ENCODE results near the gene JOSD1.
A peak's percentile ranks its signal among the peaks of the same experiment; 100 is the strongest.
"Not testable (repeated sequence)": the region's sequence is repeated elsewhere in the genome, so short reads cannot be mapped to it uniquely, and the experiment has no call there.

JOSD1 gene

DNA sequence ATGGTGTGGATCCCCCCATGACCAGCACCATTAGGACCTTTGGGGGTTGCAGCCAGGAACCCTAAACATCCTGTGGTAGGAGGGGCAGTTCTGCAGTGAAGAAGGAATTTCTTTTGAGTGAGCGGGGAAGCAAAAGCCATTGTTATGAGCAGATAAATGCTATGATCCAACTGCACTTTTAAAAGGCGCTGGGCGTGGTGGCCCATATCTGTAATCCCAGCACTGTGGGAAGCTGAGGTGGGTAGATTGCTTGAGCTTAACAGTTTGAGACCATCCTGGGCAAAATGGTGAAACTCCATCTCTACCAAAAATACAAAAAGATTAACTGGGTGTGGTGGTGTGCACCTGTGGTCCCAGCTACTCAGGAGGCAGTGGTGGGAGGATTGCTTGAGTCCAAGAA, 24.9 kb downstream of the JOSD1 start:
- DNase-seq = no peak

- DNase-seq = no peak
Observed at GRCh38 chr22:38674888-38675287, 25.9 kb downstream of the JOSD1 start.

GRCh38 chr22:38657045-38657909, 43.5 kb downstream of the JOSD1 start:
- peak; percentile 3 for DNase-seq

DNA sequence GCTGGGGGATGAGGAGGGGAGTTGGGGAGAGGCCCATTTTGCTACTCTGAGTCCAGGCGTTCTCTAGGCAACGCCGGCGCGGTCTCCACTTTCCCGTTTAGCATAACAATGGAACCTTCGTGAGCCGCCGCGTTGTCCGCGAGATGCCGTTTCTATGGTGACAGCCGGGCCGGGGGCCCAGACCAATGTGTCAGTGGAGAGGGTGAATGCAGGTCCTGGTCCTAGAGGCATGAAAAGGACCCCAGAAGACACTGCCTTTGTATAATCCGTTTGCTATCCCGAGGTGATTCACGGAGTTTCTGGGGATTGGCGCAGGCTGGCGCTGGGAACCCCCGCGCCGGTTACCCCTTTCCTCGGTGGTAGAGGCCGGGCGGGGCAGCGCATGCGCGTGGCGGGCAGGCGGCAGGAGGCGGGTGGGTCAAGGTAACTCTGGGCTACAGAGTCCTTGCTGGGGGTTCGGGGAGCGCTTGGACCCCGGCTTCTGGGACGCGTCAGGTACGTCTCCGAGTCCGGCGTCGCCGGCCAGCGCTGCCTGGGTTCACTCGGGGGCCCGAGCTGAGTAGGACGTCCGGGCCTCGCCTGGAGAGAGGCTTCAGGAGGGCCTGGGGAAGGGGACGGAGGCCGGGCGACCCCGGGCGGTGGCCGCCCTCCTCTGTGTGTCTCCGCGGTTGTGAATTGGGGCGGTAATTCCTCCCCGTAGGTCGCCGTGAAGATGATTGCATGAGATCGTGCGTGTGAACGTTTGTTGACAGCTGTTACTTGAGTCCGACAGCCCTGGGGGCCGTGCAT, 44.3 kb downstream of the JOSD1 start, which contains the start of the genes CBY1 and FAM227A:
CBY1 (plus strand) TSS at position 383 of the 789 bp plus-strand sequence. CDS start 11,417 bp downstream, outside the sequence.
FAM227A (minus strand) TSS at position 137 of the 789 bp plus-strand sequence. CDS start 6,224 bp downstream, outside the sequence.
- DNase-seq = peak; percentile 92

- no peak for DNase-seq
Observed at GRCh38 chr22:38655519-38656255, 45.1 kb downstream of the JOSD1 start.

DNA sequence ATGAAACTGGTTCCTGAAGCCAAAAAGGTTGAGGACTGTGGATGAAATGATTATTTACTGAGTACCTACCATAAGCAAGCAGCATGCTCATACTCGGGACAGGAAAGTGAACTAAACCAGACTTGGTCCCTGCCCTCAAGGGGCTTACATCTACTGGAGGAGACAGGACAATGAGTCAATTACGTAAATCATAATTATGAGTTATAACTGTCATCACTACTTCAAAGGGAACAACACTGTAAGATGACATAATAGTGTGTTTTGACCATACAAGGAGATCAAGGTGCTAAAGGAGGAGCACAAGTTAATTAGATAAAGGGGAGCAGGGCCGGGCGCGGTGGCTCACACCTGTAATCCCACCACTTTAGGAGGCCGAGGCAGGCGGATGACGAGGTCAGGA, 47.0 kb downstream of the JOSD1 start:
- no peak for DNase-seq

GRCh38 chr22:38652859-38653258, 47.9 kb downstream of the JOSD1 start:
- DNase-seq = no peak

GRCh38 chr22:38649841-38650522, 50.8 kb downstream of the JOSD1 start:
- no peak for DNase-seq

DNA sequence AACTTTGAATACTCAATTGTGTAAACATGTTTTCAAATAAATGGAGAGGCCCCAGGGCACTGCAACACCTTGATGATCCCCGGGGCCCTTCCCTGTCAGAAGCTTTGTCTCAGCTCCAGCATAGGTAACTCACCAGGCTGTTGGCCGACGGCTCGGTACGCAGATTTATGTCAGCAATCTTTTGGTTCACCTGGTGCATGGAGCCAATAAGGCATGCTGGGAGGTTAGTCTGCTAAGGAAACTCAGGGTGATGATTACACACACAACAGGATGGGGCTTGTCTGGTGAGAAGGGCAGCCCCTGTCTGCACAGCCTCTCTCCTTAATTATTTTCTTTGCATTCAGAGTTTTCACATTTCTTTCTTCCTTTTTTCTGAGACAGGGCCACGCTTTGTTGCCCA, 55.3 kb downstream of the JOSD1 start:
- DNase-seq = no peak

GRCh38 chr22:38644245-38644644, 56.5 kb downstream of the JOSD1 start:
- DNase-seq = not testable (repeated sequence)

DNA sequence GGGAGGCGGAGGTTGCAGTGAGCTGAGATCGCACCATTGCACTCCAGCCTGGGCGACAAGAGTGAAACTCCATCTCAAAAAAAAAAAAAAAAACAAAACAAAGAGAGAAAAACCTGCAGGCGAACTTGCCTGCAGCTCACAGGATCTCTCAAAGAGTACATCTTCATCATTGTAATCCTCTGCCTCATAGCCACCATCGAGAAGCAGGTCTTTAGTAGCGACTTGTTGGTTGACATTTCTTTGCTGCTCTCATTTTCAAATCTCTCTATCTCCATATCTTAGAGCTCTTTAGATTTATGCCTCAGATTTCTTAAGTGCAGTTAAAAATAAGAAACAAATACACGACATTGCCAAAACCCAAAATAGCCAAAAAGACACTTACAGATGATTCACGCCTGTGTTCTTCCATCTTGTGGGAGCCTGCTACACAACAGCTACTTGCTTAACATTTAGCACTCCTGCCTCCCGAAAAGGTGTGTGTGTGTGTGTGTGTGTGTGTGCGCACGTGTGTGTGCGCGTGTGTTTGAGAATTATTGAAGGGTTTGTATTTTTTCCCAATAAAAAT, 59.2 kb downstream of the JOSD1 start:
- no peak for DNase-seq

DNA sequence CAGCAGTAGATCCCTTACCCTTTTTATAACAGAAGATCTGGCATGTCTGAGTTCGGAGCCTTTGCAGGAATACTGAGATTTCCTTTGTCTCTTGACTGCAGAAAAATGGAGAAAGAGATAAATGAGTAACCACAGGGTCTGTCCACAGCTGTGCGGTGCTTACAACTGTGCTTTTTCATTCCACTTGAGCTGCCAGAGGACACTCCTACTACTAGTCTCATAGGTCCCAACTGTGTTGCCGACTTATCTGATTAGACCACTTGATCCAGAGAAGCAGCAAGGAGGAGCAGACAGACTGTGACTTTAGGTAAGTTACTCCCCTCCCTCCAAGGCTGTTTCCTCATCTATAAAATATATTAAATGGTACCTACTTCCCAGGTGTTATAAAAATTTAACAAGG, 62.0 kb downstream of the JOSD1 start:
- no peak for DNase-seq

- DNase-seq = no peak
Observed at GRCh38 chr22:38638216-38638615, 62.5 kb downstream of the JOSD1 start.
